Stimulated activated CD4-positive, alpha-beta T cell treated with anti-CD3 and anti-CD28 coated beads, Interleukin-4, amount 100 ng/mL, for 24 hours (primary cell): ENCODE measurements around the gene COX18.
A peak's percentile ranks its signal among the peaks of the same experiment; 100 is the strongest.

Experiments
- DNase-seq: peaks from one replicate; pipeline ENCODE4 v3.0.0-alpha.2; 2020

The COX18 gene

DNA sequence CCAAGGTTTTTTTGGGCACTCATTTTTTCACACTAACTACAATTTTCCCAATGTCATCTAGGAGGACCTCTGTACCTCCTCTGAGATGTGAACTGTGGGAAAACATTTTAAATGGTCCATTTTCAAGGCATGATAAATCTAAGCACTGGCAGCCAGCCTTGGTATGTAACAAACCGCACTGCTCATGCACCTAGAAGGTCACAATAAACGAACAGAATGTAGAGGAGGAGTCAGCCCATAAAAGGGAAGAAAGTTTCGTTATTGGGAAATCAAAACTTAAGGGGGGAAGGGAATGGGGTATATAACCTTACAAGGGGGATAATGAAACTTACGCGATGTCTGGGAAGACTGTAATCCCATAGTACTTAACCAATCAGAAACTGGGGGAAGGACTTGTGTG lies 16.4 kb downstream of the COX18 start:
- DNase-seq, result no peak

DNA sequence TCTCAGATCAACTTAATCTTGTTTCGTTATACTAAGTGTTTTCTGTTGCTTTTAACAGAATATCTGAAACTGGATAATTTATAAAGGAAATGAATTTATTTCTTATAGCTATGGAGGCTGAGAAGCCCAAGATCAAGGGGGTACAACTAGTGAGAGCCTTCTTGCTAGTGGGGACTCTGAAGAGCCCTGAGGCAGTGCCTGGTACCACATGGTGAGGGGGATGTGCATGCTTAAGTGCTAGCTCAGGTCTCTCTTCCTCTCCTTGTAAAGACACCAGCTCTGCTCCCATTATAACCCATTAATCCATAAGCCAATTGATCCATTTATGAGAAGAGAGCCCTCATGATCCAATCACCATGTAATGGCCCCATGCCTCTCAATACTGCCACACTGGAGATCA lies 17.9 kb downstream of the COX18 start:
- DNase-seq, result no peak

DNA sequence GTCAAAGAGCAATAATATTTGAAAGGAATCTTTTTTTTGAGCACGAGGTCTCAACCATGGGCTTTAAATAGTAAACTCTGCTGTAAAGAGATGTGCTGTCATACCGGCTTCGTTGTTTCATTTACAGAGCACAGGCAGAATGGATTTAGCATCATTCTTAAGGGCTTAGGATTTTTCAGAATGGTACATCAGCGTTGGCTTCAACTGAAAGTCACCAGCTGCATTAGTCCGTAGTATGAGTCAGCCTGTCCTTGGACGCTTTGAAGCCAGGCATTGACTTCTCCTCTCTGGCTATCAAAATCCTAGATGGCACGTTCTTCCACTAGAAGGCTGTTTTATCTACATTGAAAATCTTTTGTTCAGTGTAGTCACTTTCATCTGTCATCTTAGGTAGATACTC lies 23.6 kb downstream of the COX18 start:
- DNase-seq, result no peak

DNA sequence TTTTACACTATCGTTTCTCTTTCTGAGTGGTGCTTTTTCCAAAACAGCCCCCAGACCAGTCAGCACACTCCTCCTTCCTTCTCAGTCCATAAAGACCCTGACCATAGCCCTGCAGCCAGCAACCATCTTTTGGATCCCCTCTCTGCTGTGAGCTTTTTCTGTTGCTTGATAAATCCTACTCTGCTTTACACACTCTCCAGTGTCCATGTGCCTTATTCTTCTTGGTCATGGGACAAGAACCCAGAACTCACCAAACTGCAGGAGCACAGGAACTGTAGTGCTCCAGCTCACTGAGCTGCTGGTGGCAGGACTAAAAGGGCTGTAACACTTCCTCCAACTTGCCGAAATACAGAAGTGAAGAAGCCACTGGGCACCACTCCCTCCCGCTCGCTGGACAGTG lies 32.5 kb downstream of the COX18 start:
- no peak for DNase-seq

DNA sequence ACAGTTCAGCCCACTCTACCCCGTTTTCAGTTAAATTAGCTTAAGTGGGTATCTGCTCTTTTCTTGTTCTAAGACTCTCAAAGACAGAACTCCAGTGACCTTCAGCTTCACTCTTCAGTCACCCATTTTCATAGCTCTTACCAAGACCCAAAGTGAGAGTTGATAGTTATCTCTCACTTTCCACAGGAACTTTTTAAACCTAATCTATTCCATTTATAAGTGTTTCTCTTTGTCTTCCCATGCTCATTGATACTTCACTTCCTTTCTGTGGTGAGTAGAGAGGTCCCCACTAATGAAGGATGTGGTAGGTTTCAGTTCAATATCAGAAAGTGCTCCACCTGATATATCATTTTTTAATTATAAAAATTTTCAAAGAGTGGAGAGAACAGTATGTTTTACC lies 33.4 kb downstream of the COX18 start:
- no peak for DNase-seq

DNA sequence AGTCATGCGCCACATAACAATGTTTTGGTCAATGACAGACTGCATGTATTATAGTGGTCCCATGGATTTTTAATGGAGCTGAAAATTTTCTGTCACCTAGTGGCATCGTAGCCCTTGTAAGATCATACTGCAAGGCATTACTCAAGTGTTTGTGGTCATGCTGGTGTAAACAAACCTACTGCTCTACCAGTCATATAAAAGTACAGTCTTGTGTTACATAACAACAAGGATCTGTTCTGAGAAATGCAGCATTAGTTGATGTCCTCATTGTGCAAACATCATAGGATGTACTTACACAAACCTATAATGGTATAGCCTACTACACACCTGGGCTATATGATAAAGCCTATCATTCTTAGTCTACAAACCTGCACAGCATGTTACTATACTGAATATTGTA lies 34.6 kb downstream of the COX18 start:
- DNase-seq, result no peak

DNA sequence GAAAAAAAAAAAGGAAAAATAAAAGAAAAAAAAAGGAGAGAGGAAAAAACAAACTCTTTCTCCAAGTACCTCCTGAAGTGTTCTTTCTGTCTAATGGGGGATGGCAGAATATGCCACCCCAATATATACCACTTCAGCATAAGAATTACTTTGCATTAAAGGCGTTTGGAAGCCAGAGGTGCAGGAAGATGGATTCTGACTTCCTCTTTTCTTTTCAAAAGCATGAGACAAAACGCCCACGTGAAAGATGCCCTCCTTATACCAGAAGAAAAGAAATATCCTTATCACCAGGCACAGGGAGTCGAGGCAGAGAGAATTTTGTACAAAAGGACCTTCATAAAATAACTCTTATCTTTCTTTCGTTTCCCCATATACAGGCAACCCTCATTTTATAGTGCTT lies 40.9 kb downstream of the COX18 start:
- no peak for DNase-seq

DNA sequence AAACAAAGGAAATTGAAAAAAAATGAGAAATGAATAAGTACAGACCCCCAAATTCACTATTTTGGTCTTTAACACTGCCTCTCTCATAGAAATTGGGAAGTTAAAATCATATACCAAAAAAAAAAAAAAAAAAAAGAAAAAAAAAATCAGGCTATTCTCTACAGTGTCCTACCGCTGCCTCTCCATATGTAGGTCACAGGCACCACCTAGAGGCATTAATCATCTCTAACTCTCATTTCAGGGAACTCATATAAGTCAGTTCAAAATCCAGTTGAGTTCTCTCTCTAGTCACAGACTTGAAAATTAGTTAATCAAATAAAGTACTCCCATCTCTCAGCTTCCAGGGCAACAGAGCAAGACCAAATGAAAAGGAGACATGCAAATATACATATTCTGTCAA lies 47.9 kb downstream of the COX18 start:
- no peak for DNase-seq

DNA sequence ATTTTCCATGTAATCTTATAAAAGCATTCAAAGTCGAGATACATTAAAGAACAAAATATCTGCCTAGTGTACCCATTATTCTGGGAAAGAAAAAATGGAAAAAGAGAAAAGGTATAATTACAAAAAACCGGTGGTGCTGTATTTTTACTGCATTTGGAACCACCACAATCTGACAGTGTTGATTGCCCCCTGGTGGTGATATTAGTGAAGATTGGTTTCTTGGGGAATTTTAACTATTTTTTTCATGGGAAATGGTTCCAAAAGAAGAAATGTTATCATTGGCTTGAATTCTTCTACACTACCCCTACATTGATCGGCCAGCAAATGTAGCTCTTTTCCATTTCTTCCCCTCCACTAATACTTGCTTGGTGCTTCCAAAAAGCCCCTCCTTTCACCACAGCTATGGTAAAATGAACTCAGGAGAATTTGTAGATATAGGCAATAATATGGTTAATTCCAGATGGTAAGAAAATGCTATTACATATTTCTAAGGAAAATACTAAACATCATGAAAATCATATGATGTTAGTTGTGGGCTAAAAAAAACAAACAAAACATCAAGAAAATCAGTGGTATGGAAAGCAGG lies 50.0 kb downstream of the COX18 start:
- peak; percentile 40 for DNase-seq

DNA sequence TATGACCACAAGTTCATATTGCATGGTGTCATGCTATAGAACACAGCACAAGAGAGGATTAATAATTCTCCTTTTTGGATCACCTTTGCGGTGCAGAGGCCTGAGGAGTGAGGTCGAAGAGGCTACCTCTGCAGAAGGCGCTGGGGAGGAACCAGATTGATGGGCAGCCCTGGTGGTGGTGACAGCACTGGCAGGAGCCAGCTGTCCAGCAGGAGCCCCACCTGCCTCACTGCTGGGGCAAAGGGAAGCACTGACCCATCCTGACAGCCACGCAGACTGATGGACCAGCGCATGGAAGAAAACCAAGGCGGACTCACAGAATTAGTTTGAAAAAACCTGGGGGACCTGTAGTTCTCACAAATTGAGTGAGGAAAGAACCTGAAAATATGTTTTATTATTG lies 50.9 kb downstream of the COX18 start:
- DNase-seq, result no peak

DNA sequence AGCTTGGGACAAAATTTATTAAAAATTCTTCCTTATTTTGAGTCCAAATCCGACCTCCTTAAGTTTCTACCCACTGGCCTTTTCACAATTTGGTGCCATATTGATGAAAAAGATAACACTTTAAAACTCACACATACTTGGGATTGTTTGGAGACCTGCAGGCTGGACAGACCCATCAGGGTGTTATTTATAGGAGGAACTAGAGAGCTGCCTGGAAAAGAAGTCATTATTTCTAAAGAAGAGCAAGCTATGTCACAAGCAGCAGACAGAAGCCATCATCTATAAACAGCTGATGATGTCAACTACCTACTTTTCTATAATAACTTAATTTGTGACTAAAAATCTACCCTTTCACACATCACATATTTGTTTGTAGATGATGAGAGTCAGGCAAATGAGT lies 56.2 kb downstream of the COX18 start:
- no peak for DNase-seq

DNA sequence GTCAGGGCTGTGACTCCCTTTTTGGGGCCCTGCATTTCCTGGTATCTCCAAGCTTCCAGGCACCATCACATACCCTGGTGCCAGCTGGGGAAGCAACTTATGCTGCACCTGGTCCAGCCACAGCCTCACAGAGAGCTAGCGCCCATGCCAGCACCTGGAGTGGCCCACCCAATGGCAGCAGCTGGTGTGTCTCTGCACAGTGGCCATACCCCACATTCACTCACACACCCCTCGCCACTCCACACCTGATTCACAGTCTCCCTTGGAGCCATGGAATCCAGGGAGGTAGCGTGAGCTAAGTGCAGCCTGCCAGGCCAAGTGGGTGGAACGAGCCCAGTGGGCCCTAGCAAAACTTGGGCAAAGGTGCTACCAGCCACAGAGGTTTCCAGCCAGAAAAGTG lies 56.8 kb downstream of the COX18 start:
- no peak for DNase-seq

DNA sequence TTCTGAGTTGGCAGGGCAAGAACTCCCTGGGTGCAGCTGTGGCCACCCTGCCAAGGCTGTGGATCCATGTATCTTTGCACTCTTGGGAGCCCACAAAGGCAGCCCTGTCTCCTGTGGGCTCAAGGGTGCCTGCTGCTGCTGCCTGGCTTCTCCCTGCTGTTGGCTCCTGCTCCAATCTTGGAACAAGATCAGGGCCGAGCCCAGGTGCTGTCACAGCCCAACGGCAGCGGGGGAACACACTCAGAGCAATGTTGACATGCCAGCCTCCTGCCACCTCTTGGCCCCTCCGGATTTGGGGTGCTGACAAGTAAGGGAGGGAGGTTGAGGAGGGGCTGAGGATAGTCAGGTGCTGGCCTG lies 57.9 kb downstream of the COX18 start:
- DNase-seq, result no peak

DNA sequence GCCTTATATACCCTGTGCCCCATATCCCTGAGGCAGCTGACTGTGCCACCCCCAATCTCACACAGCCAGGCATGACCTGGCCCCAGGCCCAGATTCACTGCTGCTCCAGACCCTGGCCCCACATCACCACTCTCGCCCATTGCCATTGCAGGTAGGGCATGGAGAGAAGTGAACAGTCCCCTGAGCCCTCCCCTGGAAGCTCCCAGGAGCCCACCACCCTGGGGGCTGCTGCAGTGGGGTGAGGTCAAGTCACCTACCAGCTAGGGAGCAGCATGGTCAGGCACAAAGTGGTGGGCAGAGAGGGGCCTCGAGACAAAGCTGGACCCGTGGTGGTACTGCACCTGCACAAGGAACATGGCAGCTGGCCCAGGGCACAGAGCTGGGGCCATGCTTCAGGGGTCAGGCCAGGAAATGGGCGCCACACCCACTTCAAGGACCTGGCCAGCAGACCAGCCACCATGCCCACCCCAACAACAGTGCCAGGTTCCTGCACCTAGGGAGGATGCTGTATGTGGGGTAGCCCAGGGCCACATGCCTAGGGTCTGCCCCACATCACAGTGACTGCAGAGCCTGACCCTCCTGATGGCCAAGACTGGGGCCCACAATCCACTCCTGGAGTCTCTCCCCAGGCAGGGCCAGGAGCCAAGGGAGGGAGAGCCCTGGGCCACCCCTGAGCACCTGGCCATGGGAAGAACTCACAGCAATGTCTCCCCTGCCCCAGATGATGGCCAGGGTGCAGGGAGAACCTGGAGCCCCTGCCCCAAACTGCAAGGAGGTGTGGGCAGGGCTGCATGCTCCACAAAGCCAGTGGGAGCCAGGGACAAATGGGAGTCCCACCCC lies 58.5 kb downstream of the COX18 start:
- no peak for DNase-seq

DNA sequence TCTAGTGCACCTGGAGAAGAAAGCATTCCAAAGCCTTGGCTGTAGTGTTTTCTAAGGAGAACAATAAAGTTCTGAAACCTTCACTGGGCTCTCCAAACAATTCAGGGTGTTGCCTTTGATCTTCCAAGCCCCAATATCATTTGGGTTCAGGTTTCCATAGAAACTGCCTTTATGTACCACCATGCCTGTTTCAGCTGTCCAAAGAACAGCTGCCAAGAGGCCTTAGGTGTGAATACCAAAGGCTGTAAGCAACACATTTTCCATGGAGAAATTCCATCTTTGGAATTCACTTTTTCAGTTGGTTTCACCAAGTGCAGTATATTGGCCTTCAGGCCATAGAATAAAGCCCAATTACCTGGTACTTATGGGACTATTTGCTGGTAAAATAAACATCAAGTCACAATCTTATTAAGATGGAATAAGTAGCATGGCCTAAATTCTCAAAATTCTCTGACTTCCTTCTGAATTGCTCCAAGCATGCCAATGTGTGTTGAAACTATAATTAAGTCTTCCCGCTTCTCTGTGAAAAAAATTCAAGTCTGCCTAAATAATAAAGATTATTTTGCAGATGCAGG lies 61.9 kb downstream of the COX18 start:
- DNase-seq, result no peak

DNA sequence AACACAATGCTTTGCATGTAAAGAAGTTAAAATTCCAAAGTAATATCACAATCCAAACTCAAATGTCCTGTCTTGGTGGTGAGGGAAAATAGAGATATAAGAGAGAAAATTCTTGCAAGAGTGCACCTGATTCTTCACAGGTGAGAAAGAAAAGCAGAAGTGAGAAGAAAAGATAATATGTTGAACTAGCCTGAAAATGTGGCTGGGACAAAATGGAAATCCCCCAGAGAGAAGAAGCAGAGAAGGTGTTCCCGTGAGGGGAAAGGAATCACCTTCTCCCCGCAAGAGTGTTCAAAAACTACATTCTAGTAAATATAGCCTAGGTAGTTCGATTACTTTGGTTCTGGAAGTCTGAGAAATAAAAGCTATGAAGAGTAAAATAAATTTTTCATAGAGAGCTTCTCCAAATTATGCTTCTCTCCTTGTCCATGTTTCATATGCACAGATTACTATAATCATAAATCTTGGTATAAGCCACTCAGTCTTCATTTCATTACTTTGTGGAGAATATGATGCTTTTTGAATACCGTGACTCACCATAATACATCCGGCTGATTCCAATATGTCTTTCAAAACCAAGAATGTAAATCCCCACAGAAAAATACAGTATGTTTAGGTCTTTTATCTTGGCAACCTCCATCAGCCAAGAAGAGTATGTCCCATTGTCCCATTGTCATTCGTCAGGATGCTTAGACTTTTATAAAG lies 63.1 kb downstream of the COX18 start:
- DNase-seq, result no peak

DNA sequence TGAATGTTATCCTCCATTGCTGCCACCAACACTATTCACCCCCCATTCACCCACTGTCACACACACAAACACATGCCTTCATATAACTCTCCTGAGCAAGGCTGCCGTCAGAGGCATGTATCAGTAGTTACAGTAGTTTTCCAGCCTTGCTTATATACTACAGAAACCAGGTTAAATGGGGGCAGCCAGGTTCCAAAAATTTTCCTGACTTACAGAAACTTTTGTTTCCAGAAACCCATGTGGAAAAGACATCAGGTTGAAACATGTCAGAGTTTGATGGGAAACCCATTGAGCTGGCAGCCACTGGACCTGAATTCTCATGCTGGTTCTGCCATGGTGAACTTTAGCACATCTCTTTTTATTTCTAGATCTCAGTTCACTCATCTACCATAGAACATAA lies 64.0 kb downstream of the COX18 start:
- no peak for DNase-seq
